K562 (cell line): ENCODE data around the gene PDE5A. TPM values are rescaled to one million over a fixed set of nuclear protein-coding genes. Genes with fewer than 3 reads are reported as not detected.

Experiments
- ATAC-seq: fragments of 200-7000 bp; cut with Tn5 transposase; 3 replicates; pipeline ENCODE4 v1.9.1; 2020; ENCODE audit warnings: moderate library complexity
- BruUV-seq: library from RNA; stranded (reverse); fragments of 400-500 nt; replicated peaks from 2 replicates; lab custom pipeline; 2021; lab: Mats Ljungman, UMichigan
- CTCF ChIA-PET: fragments of 300-600 bp; formaldehyde crosslinking; extraction: SDS; loops from one replicate; lab custom pipeline; 2021; ENCODE audit warnings: low intra/inter-chr PET ratio; lab: Yijun Ruan, JAX
- POLR2A ChIA-PET: fragments of 300-600, 350-650 bp; sonication (Branson Sonifier 250); formaldehyde crosslinking; extraction: SDS; loops from one replicate; lab custom pipeline; 2021; ENCODE audit warnings: antibody characterized with exemption, inconsistent platforms; lab: Yijun Ruan, JAX
- DNase-seq, 4 experiments: peaks; one replicate each; pipeline versions ENCODE4 v3.0.0 to v3.0.0-alpha.2; 2011 to 2018; ENCODE audit warnings: low spot score in 3 of 4, mixed read lengths in 3 of 4; ENCODE audit errors: extremely low read depth in 1 of 4
- FAIRE-seq: peaks from 2 replicates; lab custom pipeline; 2011; peaks lifted over from hg19 to GRCh38; lab: Jason Lieb, UNC
- H2AFZ ChIP-seq: 2 replicates; pipeline ENCODE4 v1.6.0; 2011; ENCODE audit warnings: low read depth, low read length, control low read depth, inconsistent platforms
- H3K27ac ChIP-seq: fragments of 200-600 bp; 3 replicates; pipeline ENCODE4 v1.8.0; 2011; ENCODE audit warnings: low read depth, mild to moderate bottlenecking, control low read depth, inconsistent platforms, low read length, moderate library complexity, mixed read lengths; ENCODE audit errors: extremely low read depth
- H3K27me3 ChIP-seq, 2 experiments: fragments of 300-600 bp in 1 of 2; 2 replicates in 1 of 2; 3 replicates in 1 of 2; pipeline versions ENCODE4 v1.6.0 to v1.8.0; 2011; ENCODE audit warnings: inconsistent platforms in 2 of 2, low read length in 2 of 2, mild to moderate bottlenecking in 1 of 2, mixed read lengths in 1 of 2, moderate library complexity in 1 of 2; ENCODE audit not compliant: control insufficient read depth in 2 of 2, insufficient read depth in 2 of 2
- H3K36me3 ChIP-seq: fragments of 300-600 bp; 3 replicates; pipeline ENCODE4 v1.8.0; 2011; ENCODE audit warnings: mild to moderate bottlenecking, low read length, inconsistent platforms; ENCODE audit not compliant: control insufficient read depth, insufficient read depth
- H3K4me1 ChIP-seq, 2 experiments: fragments of 200-600 bp in 1 of 2; replicated peaks in 1 of 2; 2 replicates in 1 of 2; 3 replicates in 1 of 2; pipeline versions ENCODE4 v1.5.1 to v1.8.0; 2011; ENCODE audit warnings: inconsistent platforms in 2 of 2, low read length in 2 of 2, mild to moderate bottlenecking in 1 of 2, mixed read lengths in 1 of 2, moderate library complexity in 1 of 2; ENCODE audit not compliant: control insufficient read depth in 2 of 2, insufficient read depth in 2 of 2
- H3K4me2 ChIP-seq: 2 replicates; pipeline ENCODE4 v1.6.1; 2011; ENCODE audit warnings: low read length, control low read depth, inconsistent platforms, mixed read lengths; ENCODE audit not compliant: insufficient read depth
- H3K4me3 ChIP-seq: fragments of 200-600 bp; sonication (generic), shearing (Covaris generic); 2 replicates; pipeline ENCODE4 v1.5.1; 2016; ENCODE audit warnings: control low read depth, inconsistent platforms
- H3K79me2 ChIP-seq: fragments of 200-600 bp; 3 replicates; pipeline ENCODE4 v1.8.0; 2011; ENCODE audit warnings: low read length, inconsistent platforms; ENCODE audit not compliant: control insufficient read depth, insufficient read depth
- H3K9ac ChIP-seq, 2 experiments: 2 replicates each; pipeline versions ENCODE4 v1.6.0 to v1.6.1; 2011; ENCODE audit warnings: low read depth in 2 of 2, low read length in 2 of 2, control low read depth in 1 of 2, inconsistent platforms in 1 of 2, mild to moderate bottlenecking in 1 of 2, mixed read lengths in 1 of 2; ENCODE audit not compliant: insufficient read depth in 1 of 2
- H3K9me1 ChIP-seq: one replicate; pipeline ENCODE4 v1.6.0; 2011; ENCODE audit warnings: inconsistent platforms, mild to moderate bottlenecking, low read length, moderate library complexity; ENCODE audit not compliant: control insufficient read depth, insufficient read depth
- H3K9me3 ChIP-seq: replicated peaks from 2 replicates; pipeline ENCODE4 v1.5.1; 2011; ENCODE audit warnings: low read depth, low read length, inconsistent platforms; ENCODE audit not compliant: control insufficient read depth, insufficient read depth
- H4K20me1 ChIP-seq: replicated peaks from 2 replicates; pipeline ENCODE4 v1.6.1; 2011; ENCODE audit warnings: low read length, inconsistent platforms, mixed read lengths; ENCODE audit not compliant: control insufficient read depth, insufficient read depth
- KLF1 ChIP-seq: fragments of 450-650 bp; IDR thresholded peaks from 2 replicates; pipeline ENCODE4 v1.6.1; 2016; ENCODE audit warnings: missing genetic modification characterization, missing compliant biosample characterization
- MIER1 ChIP-seq: fragments of 450-650 bp; IDR thresholded peaks from 2 replicates; pipeline ENCODE4 v1.6.1; 2016; ENCODE audit warnings: antibody characterized with exemption, mild to moderate bottlenecking, low read depth
- PHB2 ChIP-seq: fragments of 450-650 bp; IDR thresholded peaks from 2 replicates; pipeline ENCODE4 v1.6.1; 2017; ENCODE audit warnings: low read depth
- RBFOX2 ChIP-seq: fragments of 200-400 bp; formaldehyde crosslinking; IDR thresholded peaks from 2 replicates; pipeline ENCODE4 v1.6.1; 2017; ENCODE audit warnings: low read depth, mild to moderate bottlenecking, low read length, moderate library complexity
- ZC3H4 ChIP-seq: sonication (generic); formaldehyde crosslinking; IDR thresholded peaks from 2 replicates; pipeline ENCODE4 v1.9.0; 2021; ENCODE audit warnings: missing genetic modification reagents, borderline replicate concordance
- WGBS: fragments of 100-300 bp; shearing (Covaris generic); methylation state at CpG from one replicate; pipeline ENCODE4 v1.1.6; 2016; ENCODE audit warnings: low coverage, mixed read lengths; ENCODE audit not compliant: insufficient coverage; ENCODE audit errors: missing lambda C conversion rate; 5-methylcytosine and 5-hydroxymethylcytosine counted together
- in situ Hi-C: fragments of 300-500 bp; cut with MboI; formaldehyde crosslinking; loops from 4 replicates; pipeline ENCODE4 v1.15.0; 2018; ENCODE audit warnings: inconsistent platforms, mixed read lengths
- intact Hi-C: fragments of 100-400 bp; cut with micrococcal nuclease; formaldehyde crosslinking; loops from 2 replicates; pipeline ENCODE4 v1.14.2; 2022
- polyA plus RNA-seq, 8 experiments: library from polyadenylated mRNA; depleted of rRNA in 4 of 8; stranded (reverse) in 5 of 8; unstranded in 3 of 8; fragments of >200 nt; fragmentation: Nextera tagmentation in 2 of 8; fragmentation: Illumina TruSeq in 1 of 8; extraction: Ambion mirVana in 2 of 8; extraction: Trizol in 1 of 8; gene quantifications; 2 replicates each; pipeline versions ENCODE4 v1.2.1 to v1.2.3, GENCODE V29; 2011 to 2014; ENCODE audit warnings: inconsistent platforms in 1 of 8, missing spikeins in 1 of 8
- total RNA-seq, 7 experiments: library from RNA; depleted of rRNA in 6 of 7; stranded (reverse); fragments of >200 nt in 6 of 7; fragmentation: Illumina TruSeq in 2 of 7; extraction: Trizol in 2 of 7; gene quantifications; 2 replicates each; pipeline versions ENCODE4 v1.2.1 to v1.2.3, GENCODE V29; 2011 to 2021; ENCODE audit warnings: low replicate concordance in 1 of 7
- TF ChIP-seq, protein P1 (sequence below): fragments of 450-650 bp; IDR thresholded peaks from 2 replicates; pipeline ENCODE4 v1.6.1; 2016; ENCODE audit warnings: mild to moderate bottlenecking, moderate library complexity

Gene PDE5A
- total and polyA plus RNA-seq, 9 of the 15 experiments (the other 6 are each of a cell fraction or from before 2014, with no cell fraction given): 0.07 to 1.9 (median 0.29) TPM

GRCh38 chr4:119521268-119521667 lies 107.3 kb downstream of the PDE5A start:
- in situ Hi-C loops (no loop called here), intact Hi-C loops (no loop called here)
- no peak overlapping the region for H3K27ac ChIP-seq
- H3K4me2 ChIP-seq: no peak overlapping the region
- H3K27me3 ChIP-seq: no peaks in the 10 kb centered on the region
- H4K20me1 ChIP-seq: no peaks in the 10 kb centered on the region
- BruUV-seq: no TSS peak
- H3K79me2 ChIP-seq: no peaks in the 10 kb centered on the region
- no peak for FAIRE-seq
- peaks cover 11% of the 10 kb centered on the region; the same call in 2 of the 3 replicates for H3K36me3 ChIP-seq
- ATAC-seq: no peak
- CTCF ChIA-PET: no interaction called here
- DNase-seq: no peak
- H3K9me1 ChIP-seq: no peaks in the 10 kb centered on the region
- no peaks in the 10 kb centered on the region for H3K9me3 ChIP-seq
- no peak overlapping the region for H3K9ac ChIP-seq
- no peak overlapping the region for H3K4me3 ChIP-seq
- no peak for TF ChIP-seq RBFOX2
- no peak for TF ChIP-seq PHB2
- TF ChIP-seq MIER1: no peak
- TF ChIP-seq, protein P1, sequence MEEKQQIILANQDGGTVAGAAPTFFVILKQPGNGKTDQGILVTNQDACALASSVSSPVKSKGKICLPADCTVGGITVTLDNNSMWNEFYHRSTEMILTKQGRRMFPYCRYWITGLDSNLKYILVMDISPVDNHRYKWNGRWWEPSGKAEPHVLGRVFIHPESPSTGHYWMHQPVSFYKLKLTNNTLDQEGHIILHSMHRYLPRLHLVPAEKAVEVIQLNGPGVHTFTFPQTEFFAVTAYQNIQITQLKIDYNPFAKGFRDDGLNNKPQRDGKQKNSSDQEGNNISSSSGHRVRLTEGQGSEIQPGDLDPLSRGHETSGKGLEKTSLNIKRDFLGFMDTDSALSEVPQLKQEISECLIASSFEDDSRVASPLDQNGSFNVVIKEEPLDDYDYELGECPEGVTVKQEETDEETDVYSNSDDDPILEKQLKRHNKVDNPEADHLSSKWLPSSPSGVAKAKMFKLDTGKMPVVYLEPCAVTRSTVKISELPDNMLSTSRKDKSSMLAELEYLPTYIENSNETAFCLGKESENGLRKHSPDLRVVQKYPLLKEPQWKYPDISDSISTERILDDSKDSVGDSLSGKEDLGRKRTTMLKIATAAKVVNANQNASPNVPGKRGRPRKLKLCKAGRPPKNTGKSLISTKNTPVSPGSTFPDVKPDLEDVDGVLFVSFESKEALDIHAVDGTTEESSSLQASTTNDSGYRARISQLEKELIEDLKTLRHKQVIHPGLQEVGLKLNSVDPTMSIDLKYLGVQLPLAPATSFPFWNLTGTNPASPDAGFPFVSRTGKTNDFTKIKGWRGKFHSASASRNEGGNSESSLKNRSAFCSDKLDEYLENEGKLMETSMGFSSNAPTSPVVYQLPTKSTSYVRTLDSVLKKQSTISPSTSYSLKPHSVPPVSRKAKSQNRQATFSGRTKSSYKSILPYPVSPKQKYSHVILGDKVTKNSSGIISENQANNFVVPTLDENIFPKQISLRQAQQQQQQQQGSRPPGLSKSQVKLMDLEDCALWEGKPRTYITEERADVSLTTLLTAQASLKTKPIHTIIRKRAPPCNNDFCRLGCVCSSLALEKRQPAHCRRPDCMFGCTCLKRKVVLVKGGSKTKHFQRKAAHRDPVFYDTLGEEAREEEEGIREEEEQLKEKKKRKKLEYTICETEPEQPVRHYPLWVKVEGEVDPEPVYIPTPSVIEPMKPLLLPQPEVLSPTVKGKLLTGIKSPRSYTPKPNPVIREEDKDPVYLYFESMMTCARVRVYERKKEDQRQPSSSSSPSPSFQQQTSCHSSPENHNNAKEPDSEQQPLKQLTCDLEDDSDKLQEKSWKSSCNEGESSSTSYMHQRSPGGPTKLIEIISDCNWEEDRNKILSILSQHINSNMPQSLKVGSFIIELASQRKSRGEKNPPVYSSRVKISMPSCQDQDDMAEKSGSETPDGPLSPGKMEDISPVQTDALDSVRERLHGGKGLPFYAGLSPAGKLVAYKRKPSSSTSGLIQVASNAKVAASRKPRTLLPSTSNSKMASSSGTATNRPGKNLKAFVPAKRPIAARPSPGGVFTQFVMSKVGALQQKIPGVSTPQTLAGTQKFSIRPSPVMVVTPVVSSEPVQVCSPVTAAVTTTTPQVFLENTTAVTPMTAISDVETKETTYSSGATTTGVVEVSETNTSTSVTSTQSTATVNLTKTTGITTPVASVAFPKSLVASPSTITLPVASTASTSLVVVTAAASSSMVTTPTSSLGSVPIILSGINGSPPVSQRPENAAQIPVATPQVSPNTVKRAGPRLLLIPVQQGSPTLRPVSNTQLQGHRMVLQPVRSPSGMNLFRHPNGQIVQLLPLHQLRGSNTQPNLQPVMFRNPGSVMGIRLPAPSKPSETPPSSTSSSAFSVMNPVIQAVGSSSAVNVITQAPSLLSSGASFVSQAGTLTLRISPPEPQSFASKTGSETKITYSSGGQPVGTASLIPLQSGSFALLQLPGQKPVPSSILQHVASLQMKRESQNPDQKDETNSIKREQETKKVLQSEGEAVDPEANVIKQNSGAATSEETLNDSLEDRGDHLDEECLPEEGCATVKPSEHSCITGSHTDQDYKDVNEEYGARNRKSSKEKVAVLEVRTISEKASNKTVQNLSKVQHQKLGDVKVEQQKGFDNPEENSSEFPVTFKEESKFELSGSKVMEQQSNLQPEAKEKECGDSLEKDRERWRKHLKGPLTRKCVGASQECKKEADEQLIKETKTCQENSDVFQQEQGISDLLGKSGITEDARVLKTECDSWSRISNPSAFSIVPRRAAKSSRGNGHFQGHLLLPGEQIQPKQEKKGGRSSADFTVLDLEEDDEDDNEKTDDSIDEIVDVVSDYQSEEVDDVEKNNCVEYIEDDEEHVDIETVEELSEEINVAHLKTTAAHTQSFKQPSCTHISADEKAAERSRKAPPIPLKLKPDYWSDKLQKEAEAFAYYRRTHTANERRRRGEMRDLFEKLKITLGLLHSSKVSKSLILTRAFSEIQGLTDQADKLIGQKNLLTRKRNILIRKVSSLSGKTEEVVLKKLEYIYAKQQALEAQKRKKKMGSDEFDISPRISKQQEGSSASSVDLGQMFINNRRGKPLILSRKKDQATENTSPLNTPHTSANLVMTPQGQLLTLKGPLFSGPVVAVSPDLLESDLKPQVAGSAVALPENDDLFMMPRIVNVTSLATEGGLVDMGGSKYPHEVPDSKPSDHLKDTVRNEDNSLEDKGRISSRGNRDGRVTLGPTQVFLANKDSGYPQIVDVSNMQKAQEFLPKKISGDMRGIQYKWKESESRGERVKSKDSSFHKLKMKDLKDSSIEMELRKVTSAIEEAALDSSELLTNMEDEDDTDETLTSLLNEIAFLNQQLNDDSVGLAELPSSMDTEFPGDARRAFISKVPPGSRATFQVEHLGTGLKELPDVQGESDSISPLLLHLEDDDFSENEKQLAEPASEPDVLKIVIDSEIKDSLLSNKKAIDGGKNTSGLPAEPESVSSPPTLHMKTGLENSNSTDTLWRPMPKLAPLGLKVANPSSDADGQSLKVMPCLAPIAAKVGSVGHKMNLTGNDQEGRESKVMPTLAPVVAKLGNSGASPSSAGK: no peak
- TF ChIP-seq ZC3H4 (CRISPR knock-in tag): no peak
- no peak for TF ChIP-seq KLF1 (tag)
- POLR2A ChIA-PET: no interaction called here
- H3K4me1 ChIP-seq: no peaks in the 10 kb centered on the region
- WGBS: 97% methylated on average over 4 of the region's 4 CpGs
- no peak overlapping the region for H2AFZ ChIP-seq
